Keratinocyte (primary cell): Measurements from ENCODE around the gene RIT1. TPM values are rescaled to one million over a fixed set of nuclear protein-coding genes. Genes with fewer than 3 reads are reported as not detected.

Source experiments
- DNase-seq: peaks from one replicate; pipeline ENCODE4 v3.0.0-alpha.2; 2011; ENCODE audit warnings: low read depth, missing footprints, low spot score
- FAIRE-seq: peaks from 2 replicates; lab custom pipeline; 2011; peaks lifted over from hg19 to GRCh38; lab: Jason Lieb, UNC
- H2AFZ ChIP-seq: 2 replicates; pipeline ENCODE4 v1.6.0; 2012; ENCODE audit warnings: low read length, control low read depth, inconsistent platforms; ENCODE audit not compliant: control insufficient read depth
- H3K27ac ChIP-seq: 2 replicates; pipeline ENCODE4 v1.5.1; 2011; ENCODE audit warnings: low read length; ENCODE audit not compliant: control insufficient read depth, insufficient read depth
- H3K27me3 ChIP-seq: 3 replicates; pipeline ENCODE4 v1.6.0; 2011; ENCODE audit warnings: low read length; ENCODE audit not compliant: control insufficient read depth, insufficient read depth; ENCODE audit errors: extremely low read depth
- H3K36me3 ChIP-seq, 2 experiments: 2 replicates in 1 of 2; 3 replicates in 1 of 2; pipeline ENCODE4 v1.5.1; 2011; ENCODE audit warnings: low read length in 2 of 2, mild to moderate bottlenecking in 1 of 2; ENCODE audit not compliant: control insufficient read depth in 2 of 2, insufficient read depth in 2 of 2; ENCODE audit errors: extremely low read depth in 1 of 2
- H3K4me1 ChIP-seq: 3 replicates; pipeline ENCODE4 v1.5.1; 2011; ENCODE audit warnings: low read length; ENCODE audit not compliant: control insufficient read depth, insufficient read depth; ENCODE audit errors: extremely low read depth
- H3K4me2 ChIP-seq: 3 replicates; pipeline ENCODE4 v1.6.0; 2011; ENCODE audit warnings: low read depth, low read length; ENCODE audit not compliant: control insufficient read depth, insufficient read depth; ENCODE audit errors: extremely low read depth
- H3K4me3 ChIP-seq, 3 experiments: fragments of 200-600 bp in 1 of 3; sonication (generic) in 1 of 3; 2 replicates in 2 of 3; 3 replicates in 1 of 3; pipeline ENCODE4 v1.5.1; 2011 to 2016; ENCODE audit warnings: low read length in 3 of 3, mild to moderate bottlenecking in 3 of 3, control low read depth in 2 of 3, inconsistent platforms in 1 of 3, low read depth in 1 of 3, mixed read lengths in 1 of 3, mixed run types in 1 of 3, moderate library complexity in 1 of 3; ENCODE audit not compliant: control insufficient read depth in 2 of 3, insufficient read depth in 2 of 3; ENCODE audit errors: extremely low read depth in 1 of 3
- H3K79me2 ChIP-seq: 2 replicates; pipeline ENCODE4 v1.6.0; 2012; ENCODE audit warnings: low read length; ENCODE audit not compliant: control insufficient read depth, insufficient read depth
- H3K9ac ChIP-seq: 3 replicates; pipeline ENCODE4 v1.6.0; 2011; ENCODE audit warnings: low read length; ENCODE audit not compliant: control insufficient read depth, insufficient read depth; ENCODE audit errors: extremely low read depth
- H3K9me1 ChIP-seq: 3 replicates; pipeline ENCODE4 v1.6.0; 2011; ENCODE audit warnings: low read length; ENCODE audit not compliant: control insufficient read depth, insufficient read depth; ENCODE audit errors: extremely low read depth
- H3K9me3 ChIP-seq: 2 replicates; pipeline ENCODE4 v1.5.1; 2012; ENCODE audit warnings: low read depth, low read length; ENCODE audit not compliant: control insufficient read depth
- H4K20me1 ChIP-seq: 3 replicates; pipeline ENCODE4 v1.6.0; 2011; ENCODE audit warnings: low read length; ENCODE audit not compliant: control insufficient read depth, insufficient read depth; ENCODE audit errors: extremely low read depth
- EZH2 ChIP-seq: IDR thresholded peaks from one replicate; pipeline ENCODE4 v1.6.1; 2012; ENCODE audit warnings: inconsistent platforms, mild to moderate bottlenecking, low read length, moderate library complexity
- dilution Hi-C: fragments of 300-500 bp; cut with MboI; formaldehyde crosslinking; loops from one replicate; pipeline ENCODE4 v1.7.0; 2020; ENCODE audit warnings: low sequenced_read_pairs; ENCODE audit not compliant: extremely low pct_ligation_motif_present
- polyA plus RNA-seq, 5 experiments: library from polyadenylated mRNA; depleted of rRNA in 3 of 5; stranded (reverse) in 3 of 5; stranded (forward) in 1 of 5; unstranded in 1 of 5; fragments of >200 nt; gene quantifications; 1 replicate in 1 of 5; 2 replicates in 3 of 5; 3 replicates in 1 of 5; pipeline versions ENCODE4 v1.2.1 to v1.2.3, GENCODE V29; 2011 to 2012; ENCODE audit warnings: missing spikeins in 2 of 5, low read depth in 1 of 5, low replicate concordance in 1 of 5
- TF ChIP-seq, protein P1 (sequence below), 3 experiments: IDR thresholded peaks in 1 of 3; conservative IDR thresholded peaks in 1 of 3; optimal IDR thresholded peaks in 1 of 3; 2 replicates in 2 of 3; 3 replicates in 1 of 3; pipeline versions ENCODE3 to v1.5.1; 2011; ENCODE audit warnings: low read length in 3 of 3, mild to moderate bottlenecking in 3 of 3, moderate library complexity in 2 of 3, control low read depth in 1 of 3, inconsistent platforms in 1 of 3; ENCODE audit not compliant: insufficient read depth in 2 of 3; ENCODE audit errors: extremely low read depth in 1 of 3

RIT1 gene
- polyA plus RNA-seq, 1 donor (not counting 4 experiments of a cell fraction or from before 2014, with no cell fraction given), result 33.5 TPM

GRCh38 chr1:155867766-155868165, 43.4 kb downstream of the RIT1 start:
- no peak overlapping the region for H3K27ac ChIP-seq
- H3K36me3 ChIP-seq, result no peaks in the 10 kb centered on the region
- H3K4me3 ChIP-seq, result no peak overlapping the region
- H3K9me3 ChIP-seq, result no peaks in the 10 kb centered on the region
- dilution Hi-C loops, result no loop called here
- H3K27me3 ChIP-seq, result peaks cover 3% of the 10 kb centered on the region
- DNase-seq (no peak), FAIRE-seq (no peak)
- no peak overlapping the region for H3K4me2 ChIP-seq
- no peak for TF ChIP-seq EZH2
- TF ChIP-seq, protein P1, sequence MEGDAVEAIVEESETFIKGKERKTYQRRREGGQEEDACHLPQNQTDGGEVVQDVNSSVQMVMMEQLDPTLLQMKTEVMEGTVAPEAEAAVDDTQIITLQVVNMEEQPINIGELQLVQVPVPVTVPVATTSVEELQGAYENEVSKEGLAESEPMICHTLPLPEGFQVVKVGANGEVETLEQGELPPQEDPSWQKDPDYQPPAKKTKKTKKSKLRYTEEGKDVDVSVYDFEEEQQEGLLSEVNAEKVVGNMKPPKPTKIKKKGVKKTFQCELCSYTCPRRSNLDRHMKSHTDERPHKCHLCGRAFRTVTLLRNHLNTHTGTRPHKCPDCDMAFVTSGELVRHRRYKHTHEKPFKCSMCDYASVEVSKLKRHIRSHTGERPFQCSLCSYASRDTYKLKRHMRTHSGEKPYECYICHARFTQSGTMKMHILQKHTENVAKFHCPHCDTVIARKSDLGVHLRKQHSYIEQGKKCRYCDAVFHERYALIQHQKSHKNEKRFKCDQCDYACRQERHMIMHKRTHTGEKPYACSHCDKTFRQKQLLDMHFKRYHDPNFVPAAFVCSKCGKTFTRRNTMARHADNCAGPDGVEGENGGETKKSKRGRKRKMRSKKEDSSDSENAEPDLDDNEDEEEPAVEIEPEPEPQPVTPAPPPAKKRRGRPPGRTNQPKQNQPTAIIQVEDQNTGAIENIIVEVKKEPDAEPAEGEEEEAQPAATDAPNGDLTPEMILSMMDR (optimal IDR thresholded peaks at IDR 0.05 in 1 of 3, IDR thresholded peaks at IDR 0.05 in 1 of 3, conservative IDR thresholded peaks at IDR 0.05 in 1 of 3; ENCODE audit: extremely low read depth in 1 of 3, insufficient read depth in 2 of 3, low read length in 3 of 3), result no peak
- H3K79me2 ChIP-seq, result no peaks in the 10 kb centered on the region
- H4K20me1 ChIP-seq, result no peaks in the 10 kb centered on the region
- peaks cover 9% of the 10 kb centered on the region for H3K4me1 ChIP-seq
- no peak overlapping the region for H3K9ac ChIP-seq
- H3K9me1 ChIP-seq, result no peaks in the 10 kb centered on the region
- H2AFZ ChIP-seq, result no peak overlapping the region

GRCh38 chr1:155864393-155864792, 46.8 kb downstream of the RIT1 start:
- no peak overlapping the region for H3K4me3 ChIP-seq
- no peak for FAIRE-seq
- no peaks in the 10 kb centered on the region for H3K9me1 ChIP-seq
- H3K9ac ChIP-seq, result no peak overlapping the region
- dilution Hi-C loops, result no loop called here
- peaks cover 9% of the 10 kb centered on the region for H3K4me1 ChIP-seq
- no peaks in the 10 kb centered on the region for H3K79me2 ChIP-seq
- H4K20me1 ChIP-seq, result no peaks in the 10 kb centered on the region
- H3K4me2 ChIP-seq, result no peak overlapping the region
- DNase-seq, result no peak
- H2AFZ ChIP-seq, result no peak overlapping the region
- peaks cover 14% of the 10 kb centered on the region for H3K27me3 ChIP-seq
- no peaks in the 10 kb centered on the region for H3K36me3 ChIP-seq
- H3K27ac ChIP-seq, result no peak overlapping the region
- H3K9me3 ChIP-seq, result no peaks in the 10 kb centered on the region
- TF ChIP-seq EZH2, result no peak
- TF ChIP-seq, protein P1 (optimal IDR thresholded peaks at IDR 0.05 in 1 of 3, IDR thresholded peaks at IDR 0.05 in 1 of 3, conservative IDR thresholded peaks at IDR 0.05 in 1 of 3; ENCODE audit: extremely low read depth in 1 of 3, insufficient read depth in 2 of 3, low read length in 3 of 3), result no peak
